Measurements from ENCODE around the gene NCAPD3. TPM values are rescaled to one million over a fixed set of nuclear protein-coding genes. Genes with fewer than 3 reads are reported as not detected.

NCAPD3 gene
- total and polyA plus RNA-seq, 4 donors, result 14.1 to 35.4 (median 24.2) TPM

GRCh38 chr11:134154441-134154840 lies 69.3 kb downstream of the NCAPD3 start (continued):
- TF ChIP-seq HNF4G (IDR thresholded peaks at IDR 0.05), result no peak
- no peak for TF ChIP-seq HNF4A (conservative IDR thresholded peaks at IDR 0.05)
- no peak for TF ChIP-seq GABPA (IDR thresholded peaks at IDR 0.05 in 1 of 2, conservative IDR thresholded peaks at IDR 0.05 in 1 of 2)
- TF ChIP-seq JUND (IDR thresholded peaks at IDR 0.05), result no peak
- TF ChIP-seq RAD21 (IDR thresholded peaks at IDR 0.05), result no peak
- TF ChIP-seq MAX (IDR thresholded peaks at IDR 0.05), result no peak
- no peak for TF ChIP-seq NR2F2 (IDR thresholded peaks at IDR 0.05)
- no peak for TF ChIP-seq RXRA (IDR thresholded peaks at IDR 0.05)

GRCh38 chr11:134153147-134153905 lies 70.4 kb downstream of the NCAPD3 start:
- Histone ChIP-seq H3K27me3 (ENCODE audit: control insufficient read depth in 4 of 4, insufficient read depth in 4 of 4, low read length in 3 of 4) (no peaks in the 10 kb centered on the region), H3K9me3 (ENCODE audit: control insufficient read depth in 4 of 4, low read length in 3 of 4) (no peaks in the 10 kb centered on the region), H3K27ac (ENCODE audit: low read depth in 1 of 2, low read length in 2 of 2) (no peak overlapping the region), H3K36me3 (ENCODE audit: control insufficient read depth in 4 of 4, insufficient read depth in 3 of 4, low read depth in 1 of 4, low read length in 3 of 4) (peaks cover 9 to 63% (median 26%) of the 10 kb centered on the region in 4 donors), H3K4me3 (ENCODE audit: low read depth in 1 of 3, low read length in 3 of 3) (no peak overlapping the region), H3K9ac (ENCODE audit: low read depth in 1 of 2, low read length in 2 of 2) (no peak overlapping the region), H3K4me1 (ENCODE audit: control insufficient read depth in 4 of 4, insufficient read depth in 4 of 4, low read length in 3 of 4) (no peaks in the 10 kb centered on the region)
- no peak for DNase-seq (ENCODE audit: low spot score)
- 94% methylated on average over 30 of the region's 30 CpGs for WGBS
- no peak for TF ChIP-seq ZBTB33 (IDR thresholded peaks at IDR 0.05)
- TF ChIP-seq GABPA (IDR thresholded peaks at IDR 0.05 in 1 of 2, conservative IDR thresholded peaks at IDR 0.05 in 1 of 2), result no peak

- H3K27me3 ChIP-seq (ENCODE audit: control insufficient read depth in 4 of 4, insufficient read depth in 4 of 4, low read length in 3 of 4), result no peaks in the 10 kb centered on the region
- TF ChIP-seq JUND (IDR thresholded peaks at IDR 0.05) (no peak), NR2F2 (IDR thresholded peaks at IDR 0.05) (no peak), TAF1 (conservative IDR thresholded peaks at IDR 0.05) (no peak), SP1 (IDR thresholded peaks at IDR 0.05) (no peak)
- H3K9ac ChIP-seq (ENCODE audit: low read depth in 1 of 2, low read length in 2 of 2), result no peak overlapping the region
- peaks cover 9 to 57% (median 23%) of the 10 kb centered on the region in 4 donors for H3K36me3 ChIP-seq (ENCODE audit: control insufficient read depth in 4 of 4, insufficient read depth in 3 of 4, low read depth in 1 of 4, low read length in 3 of 4)
- no peaks in the 10 kb centered on the region for H3K9me3 ChIP-seq (ENCODE audit: control insufficient read depth in 4 of 4, low read length in 3 of 4)
- DNase-seq (ENCODE audit: low spot score), result no peak
- WGBS, result 87% methylated on average over 9 of the region's 9 CpGs
- H3K4me1 ChIP-seq (ENCODE audit: control insufficient read depth in 4 of 4, insufficient read depth in 4 of 4, low read length in 3 of 4), result no peaks in the 10 kb centered on the region
- no peak overlapping the region for H3K27ac ChIP-seq (ENCODE audit: low read depth in 1 of 2, low read length in 2 of 2)
- no peak overlapping the region for H3K4me3 ChIP-seq (ENCODE audit: low read depth in 1 of 3, low read length in 3 of 3)
Observed at GRCh38 chr11:134152696-134153095, 71.1 kb downstream of the NCAPD3 start.

- Histone ChIP-seq H3K9ac (ENCODE audit: low read depth in 1 of 2, low read length in 2 of 2) (no peak overlapping the region), H3K27ac (ENCODE audit: low read depth in 1 of 2, low read length in 2 of 2) (no peak overlapping the region), H3K4me3 (ENCODE audit: low read depth in 1 of 3, low read length in 3 of 3) (no peak overlapping the region), H3K27me3 (ENCODE audit: control insufficient read depth in 4 of 4, insufficient read depth in 4 of 4, low read length in 3 of 4) (no peaks in the 10 kb centered on the region), H3K4me1 (ENCODE audit: control insufficient read depth in 4 of 4, insufficient read depth in 4 of 4, low read length in 3 of 4) (no peaks in the 10 kb centered on the region), H3K9me3 (ENCODE audit: control insufficient read depth in 4 of 4, low read length in 3 of 4) (no peaks in the 10 kb centered on the region), H3K36me3 (ENCODE audit: control insufficient read depth in 4 of 4, insufficient read depth in 3 of 4, low read depth in 1 of 4, low read length in 3 of 4) (peaks cover 7 to 47% (median 16%) of the 10 kb centered on the region in 4 donors)
- 94% methylated on average over 10 of the region's 10 CpGs for WGBS
- DNase-seq (ENCODE audit: low spot score), result no peak
- TF ChIP-seq HNF4A (conservative IDR thresholded peaks at IDR 0.05) (no peak), RXRA (IDR thresholded peaks at IDR 0.05) (no peak), TAF1 (conservative IDR thresholded peaks at IDR 0.05) (no peak), FOXA1 (IDR thresholded peaks at IDR 0.05) (no peak), MAX (IDR thresholded peaks at IDR 0.05) (no peak), GABPA (IDR thresholded peaks at IDR 0.05 in 1 of 2, conservative IDR thresholded peaks at IDR 0.05 in 1 of 2) (no peak), ZBTB33 (IDR thresholded peaks at IDR 0.05) (no peak), JUND (IDR thresholded peaks at IDR 0.05) (no peak), CTCF (IDR thresholded peaks at IDR 0.05; ENCODE audit: low read depth, low read length, missing input control) (no peak)
Observed at GRCh38 chr11:134151083-134151747, 72.6 kb downstream of the NCAPD3 start.

All from liver (tissue), 9 donors.